Activated CD4-positive, alpha-beta T cell treated with anti-CD3 and anti-CD28 coated beads for 36 hours (primary cell): Measurements from ENCODE around the gene SH3RF2. TPM values are rescaled to one million over a fixed set of nuclear protein-coding genes. Genes with fewer than 3 reads are reported as not detected.
A peak's percentile ranks its signal among the peaks of the same experiment; 100 is the strongest.

Source experiments
- ATAC-seq: fragments of 200-7000 bp; cut with Tn5 transposase; one replicate; pipeline ENCODE4 v1.10.0; 2021; ENCODE audit warnings: mild to moderate bottlenecking, moderate library complexity
- CTCF ChIA-PET: fragments of 350-600 bp; sonication (Branson Sonifier 250); formaldehyde crosslinking; loops from one replicate; lab custom pipeline; 2021; ENCODE audit warnings: antibody characterized with exemption; lab: Charles Lee
- POLR2A ChIA-PET: fragments of 350-600 bp; sonication (Branson Sonifier 250); formaldehyde crosslinking; loops from one replicate; lab custom pipeline; 2021; ENCODE audit warnings: antibody characterized with exemption, inconsistent platforms; lab: Charles Lee
- DNase-seq: peaks from one replicate; pipeline ENCODE4 v3.0.0-alpha.2; 2020
- H3K27ac Mint-ChIP-seq: one replicate; pipeline ENCODE4 v1.8.0; 2021; ENCODE audit warnings: mixed read lengths
- H3K27me3 Mint-ChIP-seq: one replicate; pipeline ENCODE4 v1.8.0; 2021; ENCODE audit warnings: mixed read lengths
- H3K36me3 Mint-ChIP-seq: one replicate; pipeline ENCODE4 v1.8.0; 2021; ENCODE audit warnings: low read depth, mixed read lengths
- H3K4me1 Mint-ChIP-seq: one replicate; pipeline ENCODE4 v1.8.0; 2021; ENCODE audit warnings: mixed read lengths
- H3K4me3 Mint-ChIP-seq: one replicate; pipeline ENCODE4 v1.8.0; 2021; ENCODE audit warnings: mild to moderate bottlenecking, moderate library complexity, mixed read lengths
- H3K9me3 Mint-ChIP-seq: one replicate; pipeline ENCODE4 v1.8.0; 2021; ENCODE audit warnings: low read depth, mixed read lengths
- intact Hi-C, 2 experiments: fragments of 100-400 bp; cut with DNase I in 1 of 2; cut with micrococcal nuclease in 1 of 2; formaldehyde crosslinking; loops; one replicate each; pipeline versions ENCODE4 v1.14.2 to v1.15.1; 2022 to 2024; cut with DNase I, micrococcal nuclease
- total RNA-seq, 2 experiments: library from RNA; stranded (reverse); gene quantifications; one replicate each; pipeline ENCODE4 v1.2.3, GENCODE V29; 2021

Gene SH3RF2
- total RNA-seq, 2 experiments from 2014 or later, result 0.43 to 0.63 TPM

- Mint-ChIP-seq H3K4me3 (no peak overlapping the region), H3K27me3 (peaks cover 62% of the 10 kb centered on the region), H3K36me3 (no peaks in the 10 kb centered on the region), H3K27ac (no peak overlapping the region), H3K4me1 (peaks cover 53% of the 10 kb centered on the region), H3K9me3 (no peaks in the 10 kb centered on the region)
- ChIA-PET POLR2A (interaction anchor here (1.0 kb wide), 1 partner anchor 58 kb away, joined by 3 read pairs; no protein-coding TSS in a partner anchor), CTCF (interaction anchor here (0.9 kb wide), 1 partner anchor 58 kb away, joined by 4 read pairs; no protein-coding TSS in a partner anchor)
- intact Hi-C loops, result loop anchor here in 1 of 2 experiments (10.0 kb wide), 1 partner anchor 1746 kb away; no protein-coding TSS in a partner anchor
- DNase-seq, result peak; percentile 15
- peak; percentile 13 for ATAC-seq
Observed at GRCh38 chr5:145941096-145941447, 4.7 kb downstream of the SH3RF2 start.

- Mint-ChIP-seq H3K9me3 (no peaks in the 10 kb centered on the region), H3K4me1 (peaks cover 53% of the 10 kb centered on the region), H3K4me3 (no peak overlapping the region), H3K36me3 (no peaks in the 10 kb centered on the region), H3K27ac (peak overlapping the region; percentile 35), H3K27me3 (peaks cover 57% of the 10 kb centered on the region)
- peak; percentile 77 for ATAC-seq
- CTCF ChIA-PET, result interaction anchor here (0.9 kb wide), 1 partner anchor 57 kb away, joined by 4 read pairs; no protein-coding TSS in a partner anchor
- intact Hi-C loops, result loop anchor here in 1 of 2 experiments (10.0 kb wide), 1 partner anchor 1747 kb away; no protein-coding TSS in a partner anchor
- POLR2A ChIA-PET, result interaction anchor here (1.0 kb wide), 1 partner anchor 58 kb away, joined by 3 read pairs; no protein-coding TSS in a partner anchor
- DNase-seq, result peak; percentile 8
Observed at GRCh38 chr5:145941448-145942130, 5.2 kb downstream of the SH3RF2 start.

- no peak for DNase-seq
- Mint-ChIP-seq H3K4me1 (peaks cover 49% of the 10 kb centered on the region), H3K36me3 (no peaks in the 10 kb centered on the region), H3K9me3 (no peaks in the 10 kb centered on the region), H3K27me3 (peaks cover 53% of the 10 kb centered on the region), H3K27ac (no peak overlapping the region), H3K4me3 (no peak overlapping the region)
- intact Hi-C loops, result loop anchor here in 1 of 2 experiments (10.0 kb wide), 1 partner anchor 1747 kb away; no protein-coding TSS in a partner anchor
- no peak for ATAC-seq
- POLR2A ChIA-PET, result interaction anchor here (1.0 kb wide), 1 partner anchor 57 kb away, joined by 3 read pairs; no protein-coding TSS in a partner anchor
- CTCF ChIA-PET, result interaction anchor here (0.6 kb wide), 1 partner anchor 133 kb away, joined by 3 read pairs; no protein-coding TSS in a partner anchor
Observed at GRCh38 chr5:145942201-145942600, 5.8 kb downstream of the SH3RF2 start.

GRCh38 chr5:145942749-145943148 is 6.4 kb downstream of the SH3RF2 start:
- Mint-ChIP-seq H3K9me3 (no peaks in the 10 kb centered on the region), H3K27ac (no peak overlapping the region), H3K36me3 (no peaks in the 10 kb centered on the region), H3K27me3 (peaks cover 51% of the 10 kb centered on the region), H3K4me1 (peaks cover 46% of the 10 kb centered on the region), H3K4me3 (no peak overlapping the region)
- ATAC-seq, result no peak
- ChIA-PET POLR2A (no interaction called here), CTCF (interaction anchor here (0.6 to 0.8 kb wide), 2 partner anchors 134 to 1756 kb away, joined by 3 read pairs; no protein-coding TSS in a partner anchor)
- no peak for DNase-seq
- intact Hi-C loops, result loop anchor here in 1 of 2 experiments (10.0 kb wide), 1 partner anchor 1748 kb away; no protein-coding TSS in a partner anchor

- Mint-ChIP-seq H3K27ac (no peak overlapping the region), H3K4me3 (no peak overlapping the region), H3K36me3 (no peaks in the 10 kb centered on the region), H3K27me3 (peaks cover 52% of the 10 kb centered on the region), H3K4me1 (peaks cover 44% of the 10 kb centered on the region), H3K9me3 (no peaks in the 10 kb centered on the region)
- intact Hi-C loops, result loop anchor here in 1 of 2 experiments (10.0 kb wide), 1 partner anchor 1749 kb away; no protein-coding TSS in a partner anchor
- POLR2A ChIA-PET, result interaction anchor here (0.6 kb wide), 1 partner anchor 250 kb away, joined by 7 read pairs; no protein-coding TSS in a partner anchor
- CTCF ChIA-PET, result no interaction called here
- peak; percentile 29 for DNase-seq
- no peak for ATAC-seq
Observed at GRCh38 chr5:145943674-145944121, 7.3 kb downstream of the SH3RF2 start.

GRCh38 chr5:145944328-145944727 is 8.0 kb downstream of the SH3RF2 start:
- ChIA-PET CTCF (interaction anchor here (1.9 kb wide), 1 partner anchor 110 kb away, joined by 3 read pairs; no protein-coding TSS in a partner anchor), POLR2A (interaction anchor here (0.6 kb wide), 1 partner anchor 251 kb away, joined by 7 read pairs; no protein-coding TSS in a partner anchor)
- no peak overlapping the region for H3K27ac Mint-ChIP-seq
- peaks cover 52% of the 10 kb centered on the region for H3K27me3 Mint-ChIP-seq
- DNase-seq, result no peak
- no peaks in the 10 kb centered on the region for H3K36me3 Mint-ChIP-seq
- peaks cover 44% of the 10 kb centered on the region for H3K4me1 Mint-ChIP-seq
- intact Hi-C loops, result loop anchor here in 1 of 2 experiments (10.0 kb wide), 1 partner anchor 1750 kb away; no protein-coding TSS in a partner anchor
- no peaks in the 10 kb centered on the region for H3K9me3 Mint-ChIP-seq
- ATAC-seq, result no peak
- no peak overlapping the region for H3K4me3 Mint-ChIP-seq

- Mint-ChIP-seq H3K4me3 (no peak overlapping the region), H3K27me3 (peaks cover 46% of the 10 kb centered on the region), H3K9me3 (no peaks in the 10 kb centered on the region), H3K4me1 (peaks cover 38% of the 10 kb centered on the region), H3K36me3 (no peaks in the 10 kb centered on the region), H3K27ac (peak overlapping the region; percentile 45)
- ATAC-seq, result no peak
- no peak for DNase-seq
- ChIA-PET POLR2A (interaction anchor here (0.7 to 1.1 kb wide), 2 partner anchors 53 to 359 kb away, joined by 3 to 5 read pairs; no protein-coding TSS in a partner anchor), CTCF (interaction anchor here (0.6 to 2.0 kb wide), 4 partner anchors 12 to 111 kb away, joined by 3 to 6 read pairs (median 3); no protein-coding TSS in a partner anchor)
- intact Hi-C loops, result loop anchor here (1.0 to 10.0 kb wide), 6 partner anchors 8 to 1757 kb away; partner anchors contain the start of genes LARS1 (in 1 of the 2) and RBM27 (in 1 of the 2)
Observed at GRCh38 chr5:145945620-145946111, 9.3 kb downstream of the SH3RF2 start.

GRCh38 chr5:145946112-145946861 is 9.9 kb downstream of the SH3RF2 start:
- Mint-ChIP-seq H3K27me3 (peaks cover 47% of the 10 kb centered on the region), H3K4me1 (peaks cover 32% of the 10 kb centered on the region), H3K9me3 (no peaks in the 10 kb centered on the region), H3K27ac (no peak overlapping the region), H3K36me3 (no peaks in the 10 kb centered on the region), H3K4me3 (no peak overlapping the region)
- CTCF ChIA-PET, result interaction anchor here (0.6 to 2.0 kb wide), 4 partner anchors 12 to 112 kb away, joined by 3 to 6 read pairs (median 3); no protein-coding TSS in a partner anchor
- ATAC-seq (peak; percentile 81), DNase-seq (peak; percentile 37)
- POLR2A ChIA-PET, result interaction anchor here (0.6 to 1.1 kb wide), 3 partner anchors 53 to 358 kb away, joined by 3 to 6 read pairs (median 5); no protein-coding TSS in a partner anchor
- intact Hi-C loops, result loop anchor here (1.0 to 10.0 kb wide), 6 partner anchors 9 to 1757 kb away; partner anchors contain the start of genes LARS1 (in 1 of the 2) and RBM27 (in 1 of the 2)

- H3K27ac Mint-ChIP-seq, result no peak overlapping the region
- CTCF ChIA-PET, result no interaction called here
- intact Hi-C loops, result loop anchor here (2.0 to 10.0 kb wide), 5 partner anchors 29 to 1759 kb away; partner anchors contain the start of genes LARS1 (in 1 of the 2) and RBM27 (in 1 of the 2)
- no peaks in the 10 kb centered on the region for H3K9me3 Mint-ChIP-seq
- H3K36me3 Mint-ChIP-seq, result no peaks in the 10 kb centered on the region
- peaks cover 46% of the 10 kb centered on the region for H3K27me3 Mint-ChIP-seq
- DNase-seq (no peak), ATAC-seq (no peak)
- POLR2A ChIA-PET, result no interaction called here
- H3K4me1 Mint-ChIP-seq, result peaks cover 20% of the 10 kb centered on the region
- H3K4me3 Mint-ChIP-seq, result no peak overlapping the region
Observed at GRCh38 chr5:145947581-145947980, 11.2 kb downstream of the SH3RF2 start.

GRCh38 chr5:145948047-145948446 is 11.7 kb downstream of the SH3RF2 start:
- ChIA-PET CTCF (no interaction called here), POLR2A (no interaction called here)
- no peak for DNase-seq
- Mint-ChIP-seq H3K36me3 (no peaks in the 10 kb centered on the region), H3K27ac (no peak overlapping the region), H3K9me3 (no peaks in the 10 kb centered on the region), H3K27me3 (peaks cover 47% of the 10 kb centered on the region), H3K4me1 (peaks cover 20% of the 10 kb centered on the region), H3K4me3 (no peak overlapping the region)
- intact Hi-C loops, result loop anchor here in 1 of 2 experiments (10.0 kb wide), 1 partner anchor 1753 kb away; no protein-coding TSS in a partner anchor
- no peak for ATAC-seq
